Measurements from ENCODE around the gene PRRG1.

DNA sequence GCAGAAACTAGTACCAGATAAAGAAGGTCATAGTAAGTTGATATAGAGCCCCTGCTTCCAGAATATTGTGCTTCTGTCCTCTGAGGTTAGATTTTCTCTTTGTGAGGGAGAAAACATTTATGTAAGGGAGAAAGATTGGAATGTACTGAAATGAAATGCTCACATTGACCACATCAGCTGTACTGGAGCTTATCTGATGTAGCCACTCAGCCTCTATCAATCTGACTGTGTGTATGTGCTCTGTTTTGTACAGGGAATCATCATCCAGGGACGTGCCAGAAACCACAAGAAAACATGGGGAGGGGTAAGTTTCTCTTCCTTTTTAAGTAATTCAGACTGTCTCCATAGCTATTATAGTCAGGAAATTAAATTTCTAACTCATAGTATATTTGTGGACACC lies 56.8 kb downstream of the PRRG1 start:
- no peak for TF ChIP-seq POLR2A (IDR thresholded peaks at IDR 0.05; ENCODE audit: low read depth, low read length)
- TF ChIP-seq POLR2AphosphoS5 (IDR thresholded peaks at IDR 0.05; ENCODE audit: low read depth, low read length), result no peak
- no peak for TF ChIP-seq TAF1 (IDR thresholded peaks at IDR 0.05; ENCODE audit: borderline replicate concordance, low read depth, low read length)

All from GM12892 (cell line).